ENCODE data around the gene CA14. TPM values are rescaled to one million over a fixed set of nuclear protein-coding genes. Genes with fewer than 3 reads are reported as not detected.

The CA14 gene
- total RNA-seq, 1 experiment from 2014 or later, result not detected

DNA sequence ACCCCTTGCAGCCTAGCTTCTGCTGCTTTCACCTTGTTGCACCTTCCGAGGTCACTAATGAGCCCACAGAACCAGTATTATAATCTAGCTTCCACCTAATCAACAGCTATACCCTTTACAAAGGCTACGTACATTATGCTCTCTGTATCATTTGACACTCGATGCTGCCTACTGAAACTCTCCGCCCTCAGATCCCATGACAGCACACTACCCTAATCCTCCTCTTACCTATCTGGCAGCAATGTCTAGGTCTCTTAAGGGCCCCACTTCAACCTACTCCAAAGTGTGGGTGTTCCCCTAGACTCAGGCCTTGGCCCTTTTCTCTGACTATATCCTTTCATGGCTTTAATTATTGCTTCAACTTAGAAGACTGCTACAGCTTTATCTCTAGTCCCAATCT lies 31.2 kb downstream of the CA14 start:
- Histone ChIP-seq H3K4me3 (ENCODE audit: low read depth in 2 of 2, low read length in 2 of 2) (no peak overlapping the region), H3K9me3 (ENCODE audit: control insufficient read depth, insufficient read depth, low read depth, low read length) (no peaks in the 10 kb centered on the region), H3K27me3 (ENCODE audit: control insufficient read depth, insufficient read depth, low read length) (no peaks in the 10 kb centered on the region), H3K27ac (ENCODE audit: low read length) (no peak overlapping the region), H3K36me3 (ENCODE audit: control insufficient read depth, insufficient read depth, low read length) (no peaks in the 10 kb centered on the region; the same call in 1 of the 2 replicates), H3K4me1 (ENCODE audit: control insufficient read depth, insufficient read depth, low read length) (0 out of 2 replicates have a peak, but pooled peaks cover 4% of the 10 kb centered on the region)
- no peak for ATAC-seq
- TF ChIP-seq, protein P1, sequence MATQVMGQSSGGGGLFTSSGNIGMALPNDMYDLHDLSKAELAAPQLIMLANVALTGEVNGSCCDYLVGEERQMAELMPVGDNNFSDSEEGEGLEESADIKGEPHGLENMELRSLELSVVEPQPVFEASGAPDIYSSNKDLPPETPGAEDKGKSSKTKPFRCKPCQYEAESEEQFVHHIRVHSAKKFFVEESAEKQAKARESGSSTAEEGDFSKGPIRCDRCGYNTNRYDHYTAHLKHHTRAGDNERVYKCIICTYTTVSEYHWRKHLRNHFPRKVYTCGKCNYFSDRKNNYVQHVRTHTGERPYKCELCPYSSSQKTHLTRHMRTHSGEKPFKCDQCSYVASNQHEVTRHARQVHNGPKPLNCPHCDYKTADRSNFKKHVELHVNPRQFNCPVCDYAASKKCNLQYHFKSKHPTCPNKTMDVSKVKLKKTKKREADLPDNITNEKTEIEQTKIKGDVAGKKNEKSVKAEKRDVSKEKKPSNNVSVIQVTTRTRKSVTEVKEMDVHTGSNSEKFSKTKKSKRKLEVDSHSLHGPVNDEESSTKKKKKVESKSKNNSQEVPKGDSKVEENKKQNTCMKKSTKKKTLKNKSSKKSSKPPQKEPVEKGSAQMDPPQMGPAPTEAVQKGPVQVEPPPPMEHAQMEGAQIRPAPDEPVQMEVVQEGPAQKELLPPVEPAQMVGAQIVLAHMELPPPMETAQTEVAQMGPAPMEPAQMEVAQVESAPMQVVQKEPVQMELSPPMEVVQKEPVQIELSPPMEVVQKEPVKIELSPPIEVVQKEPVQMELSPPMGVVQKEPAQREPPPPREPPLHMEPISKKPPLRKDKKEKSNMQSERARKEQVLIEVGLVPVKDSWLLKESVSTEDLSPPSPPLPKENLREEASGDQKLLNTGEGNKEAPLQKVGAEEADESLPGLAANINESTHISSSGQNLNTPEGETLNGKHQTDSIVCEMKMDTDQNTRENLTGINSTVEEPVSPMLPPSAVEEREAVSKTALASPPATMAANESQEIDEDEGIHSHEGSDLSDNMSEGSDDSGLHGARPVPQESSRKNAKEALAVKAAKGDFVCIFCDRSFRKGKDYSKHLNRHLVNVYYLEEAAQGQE (IDR thresholded peaks at IDR 0.05; ENCODE audit: insufficient read depth in 1 of 2, low read depth in 2 of 2, low read length in 1 of 2), result no peak
- no peak for TF ChIP-seq SIN3A (IDR thresholded peaks at IDR 0.05; ENCODE audit: borderline replicate concordance, insufficient read depth, low read depth, low read length)
- TF ChIP-seq TCF7L2 (IDR thresholded peaks at IDR 0.05; ENCODE audit: low read depth, low read length), result no peak
- TF ChIP-seq POLR2AphosphoS5 (IDR thresholded peaks at IDR 0.05; ENCODE audit: low read depth, low read length), result no peak
- TF ChIP-seq, protein P2, sequence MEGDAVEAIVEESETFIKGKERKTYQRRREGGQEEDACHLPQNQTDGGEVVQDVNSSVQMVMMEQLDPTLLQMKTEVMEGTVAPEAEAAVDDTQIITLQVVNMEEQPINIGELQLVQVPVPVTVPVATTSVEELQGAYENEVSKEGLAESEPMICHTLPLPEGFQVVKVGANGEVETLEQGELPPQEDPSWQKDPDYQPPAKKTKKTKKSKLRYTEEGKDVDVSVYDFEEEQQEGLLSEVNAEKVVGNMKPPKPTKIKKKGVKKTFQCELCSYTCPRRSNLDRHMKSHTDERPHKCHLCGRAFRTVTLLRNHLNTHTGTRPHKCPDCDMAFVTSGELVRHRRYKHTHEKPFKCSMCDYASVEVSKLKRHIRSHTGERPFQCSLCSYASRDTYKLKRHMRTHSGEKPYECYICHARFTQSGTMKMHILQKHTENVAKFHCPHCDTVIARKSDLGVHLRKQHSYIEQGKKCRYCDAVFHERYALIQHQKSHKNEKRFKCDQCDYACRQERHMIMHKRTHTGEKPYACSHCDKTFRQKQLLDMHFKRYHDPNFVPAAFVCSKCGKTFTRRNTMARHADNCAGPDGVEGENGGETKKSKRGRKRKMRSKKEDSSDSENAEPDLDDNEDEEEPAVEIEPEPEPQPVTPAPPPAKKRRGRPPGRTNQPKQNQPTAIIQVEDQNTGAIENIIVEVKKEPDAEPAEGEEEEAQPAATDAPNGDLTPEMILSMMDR (IDR thresholded peaks at IDR 0.05), result no peak
- DNase-seq (ENCODE audit: low read depth, low spot score), result no peak
- CTCF ChIA-PET, result no interaction called here
- intact Hi-C loops (cut with micrococcal nuclease; ENCODE audit: unreplicated experiment) (no loop called here), in situ Hi-C loops (cut with HindIII; ENCODE audit: low pct_unique_long_range_greater_than_20kb, low sequenced_read_pairs) (no loop called here)
- POLR2A ChIA-PET, result interaction anchor here (0.7 kb wide), 1 partner anchor 65 kb away, joined by 3 read pairs; no protein-coding TSS in a partner anchor
- BruUV-seq (replicated peaks), result no TSS peak

DNA sequence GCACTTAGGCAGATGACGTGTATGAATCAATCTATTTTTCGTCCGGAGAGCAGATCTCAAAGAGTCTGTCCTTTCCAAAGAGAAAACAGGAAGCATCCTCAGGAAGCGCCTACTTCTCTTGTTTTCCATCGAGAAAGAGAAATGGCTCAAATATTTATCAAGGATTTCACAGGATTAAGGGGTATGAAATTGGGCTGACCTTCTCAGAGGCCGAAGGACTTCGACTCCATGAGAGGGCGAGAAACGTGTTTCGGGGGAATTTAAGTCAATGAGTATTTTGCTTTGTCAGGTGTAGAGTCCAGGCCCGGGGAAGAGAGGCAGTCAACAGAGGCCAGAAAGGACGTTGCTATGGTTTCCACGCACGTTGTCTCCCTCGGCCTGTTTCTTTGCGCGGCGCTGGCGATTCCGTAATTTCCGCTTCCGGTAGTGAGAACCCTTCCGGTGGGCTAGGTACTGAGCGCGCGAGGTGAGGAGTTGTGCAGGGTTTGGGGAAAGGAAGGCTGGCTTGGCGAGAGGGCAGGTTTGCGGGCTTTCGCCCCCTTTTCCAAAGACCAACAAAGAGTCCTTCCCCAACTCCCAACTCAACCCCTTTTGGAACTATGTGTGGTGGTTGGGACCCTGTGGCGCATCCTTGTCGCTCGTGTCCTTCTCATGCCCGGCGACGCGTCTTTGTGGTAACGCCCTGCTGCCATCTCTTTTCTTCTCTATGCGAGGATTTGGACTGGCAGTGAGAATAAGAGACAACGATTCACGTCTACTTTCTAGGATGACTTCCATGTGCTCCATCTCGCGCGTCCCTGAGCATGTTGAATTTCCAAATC lies 36.1 kb downstream of the CA14 start, which contains the start of gene MRPS21:
MRPS21 (plus strand) TSS at position 429 of the 821 bp plus-strand sequence. CDS start 506 bp downstream, outside the sequence.
- intact Hi-C loops (cut with micrococcal nuclease; ENCODE audit: unreplicated experiment) (no loop called here), in situ Hi-C loops (cut with HindIII; ENCODE audit: low pct_unique_long_range_greater_than_20kb, low sequenced_read_pairs) (no loop called here)
- TF ChIP-seq, protein P2 (IDR thresholded peaks at IDR 0.05), result no peak
- peak; percentile 99 for TF ChIP-seq POLR2AphosphoS5 (IDR thresholded peaks at IDR 0.05; ENCODE audit: low read depth, low read length)
- TF ChIP-seq TCF7L2 (IDR thresholded peaks at IDR 0.05; ENCODE audit: low read depth, low read length), result no peak
- peak; percentile 89; the same call in 1 of the 2 replicates for TF ChIP-seq SIN3A (IDR thresholded peaks at IDR 0.05; ENCODE audit: borderline replicate concordance, insufficient read depth, low read depth, low read length)
- TF ChIP-seq, protein P1 (IDR thresholded peaks at IDR 0.05; ENCODE audit: insufficient read depth in 1 of 2, low read depth in 2 of 2, low read length in 1 of 2), result no peak
- ATAC-seq (peak; percentile 99), DNase-seq (ENCODE audit: low read depth, low spot score) (peak; percentile 76)
- peaks cover 7% of the 10 kb centered on the region for H3K36me3 ChIP-seq (ENCODE audit: control insufficient read depth, insufficient read depth, low read length)
- ChIA-PET POLR2A (no interaction called here), CTCF (no interaction called here)
- H3K4me1 ChIP-seq (ENCODE audit: control insufficient read depth, insufficient read depth, low read length), result peaks cover 4% of the 10 kb centered on the region; the same call in 1 of the 2 replicates
- BruUV-seq (replicated peaks), result TSS peak; percentile 98
- no peaks in the 10 kb centered on the region for H3K27me3 ChIP-seq (ENCODE audit: control insufficient read depth, insufficient read depth, low read length)
- no peaks in the 10 kb centered on the region for H3K9me3 ChIP-seq (ENCODE audit: control insufficient read depth, insufficient read depth, low read depth, low read length)
- H3K27ac ChIP-seq (ENCODE audit: low read length), result peak within 1 kb of the TSS; percentile 98
- H3K4me3 ChIP-seq (ENCODE audit: low read depth in 2 of 2, low read length in 2 of 2), result peak within 1 kb of the TSS; percentile 69 to 93

Data from Panc1 (cell line).